Fibroblast of lung (primary cell): Measurements from ENCODE around the gene BORCS8. TPM values are rescaled to one million over a fixed set of nuclear protein-coding genes. Genes with fewer than 3 reads are reported as not detected.

Experiments
- DNase-seq, 2 donors: peaks; one replicate each; pipeline versions ENCODE4 v3.0.0 to v3.0.0-alpha.2; 2010; ENCODE audit warnings: low read depth in 2 of 2
- H2AFZ ChIP-seq: 2 replicates; pipeline ENCODE4 v1.5.1; 2012; ENCODE audit warnings: low read length, control low read depth, inconsistent platforms
- H3K27ac ChIP-seq: 2 replicates; pipeline ENCODE4 v1.5.1; 2011; ENCODE audit warnings: low read length, control low read depth; ENCODE audit not compliant: insufficient read depth
- H3K27me3 ChIP-seq: 2 replicates; pipeline ENCODE4 v1.5.1; 2011; ENCODE audit warnings: mild to moderate bottlenecking, low read length; ENCODE audit not compliant: control insufficient read depth, insufficient read depth
- H3K36me3 ChIP-seq: 2 replicates; pipeline ENCODE4 v1.5.1; 2011; ENCODE audit warnings: low read length; ENCODE audit not compliant: control insufficient read depth, insufficient read depth
- H3K4me1 ChIP-seq: 2 replicates; pipeline ENCODE4 v1.5.1; 2011; ENCODE audit warnings: low read length; ENCODE audit not compliant: control insufficient read depth, insufficient read depth; ENCODE audit errors: extremely low read depth
- H3K4me2 ChIP-seq: 2 replicates; pipeline ENCODE4 v1.5.1; 2011; ENCODE audit warnings: low read length, control low read depth; ENCODE audit not compliant: insufficient read depth; ENCODE audit errors: extremely low read depth
- H3K4me3 ChIP-seq, 4 experiments: fragments of 200-600 bp in 1 of 4; sonication (generic) in 1 of 4; replicated peaks in 1 of 4; 2 replicates each; pipeline ENCODE4 v1.5.1; 2011 to 2016; ENCODE audit warnings: low read length in 4 of 4, low read depth in 3 of 4, mild to moderate bottlenecking in 3 of 4, control low read depth in 2 of 4, inconsistent platforms in 1 of 4, mixed read lengths in 1 of 4; ENCODE audit not compliant: insufficient read depth in 1 of 4; ENCODE audit errors: control extremely low read depth in 1 of 4
- H3K79me2 ChIP-seq: 2 replicates; pipeline ENCODE4 v1.5.1; 2012; ENCODE audit warnings: mild to moderate bottlenecking, low read length, inconsistent platforms; ENCODE audit not compliant: control insufficient read depth, insufficient read depth
- H3K9ac ChIP-seq: 2 replicates; pipeline ENCODE4 v1.5.1; 2011; ENCODE audit warnings: mild to moderate bottlenecking, low read length, control low read depth; ENCODE audit not compliant: insufficient read depth
- H3K9me3 ChIP-seq: 2 replicates; pipeline ENCODE4 v1.5.1; 2012; ENCODE audit warnings: low read depth, low read length; ENCODE audit not compliant: control insufficient read depth, insufficient read depth
- H4K20me1 ChIP-seq: 2 replicates; pipeline ENCODE4 v1.5.1; 2011; ENCODE audit warnings: low read length; ENCODE audit not compliant: control insufficient read depth, insufficient read depth; ENCODE audit errors: extremely low read depth
- EZH2 ChIP-seq: IDR thresholded peaks from 2 replicates; pipeline ENCODE4 v1.5.1; 2012; ENCODE audit warnings: low read length, control low read depth, mild to moderate bottlenecking; ENCODE audit errors: missing control alignments
- polyA plus RNA-seq, 2 donors: library from polyadenylated mRNA; depleted of rRNA in 1 of 2; stranded (reverse) in 1 of 2; unstranded in 1 of 2; fragments of >200 nt; gene quantifications; 2 replicates each; pipeline ENCODE4 v1.2.1, GENCODE V29; 2011 to 2012; ENCODE audit warnings: missing spikeins in 1 of 2
- total RNA-seq: library from RNA; depleted of rRNA; stranded (reverse); fragments of >200 nt; gene quantifications from 2 replicates; pipeline ENCODE4 v1.2.1, GENCODE V29; 2014
- TF ChIP-seq, protein P1 (sequence below), 2 donors: IDR thresholded peaks in 1 of 2; conservative IDR thresholded peaks in 1 of 2; 1 replicate in 1 of 2; 2 replicates in 1 of 2; pipeline ENCODE4 v1.5.1; 2011 to 2012; ENCODE audit warnings: low read length in 2 of 2, control low read depth in 1 of 2, inconsistent platforms in 1 of 2, low read depth in 1 of 2, mild to moderate bottlenecking in 1 of 2

The BORCS8 gene
- total and polyA plus RNA-seq, 2 donors (not counting 1 experiment from before 2014, with no cell fraction given), result 10.7 to 13.9 TPM

DNA sequence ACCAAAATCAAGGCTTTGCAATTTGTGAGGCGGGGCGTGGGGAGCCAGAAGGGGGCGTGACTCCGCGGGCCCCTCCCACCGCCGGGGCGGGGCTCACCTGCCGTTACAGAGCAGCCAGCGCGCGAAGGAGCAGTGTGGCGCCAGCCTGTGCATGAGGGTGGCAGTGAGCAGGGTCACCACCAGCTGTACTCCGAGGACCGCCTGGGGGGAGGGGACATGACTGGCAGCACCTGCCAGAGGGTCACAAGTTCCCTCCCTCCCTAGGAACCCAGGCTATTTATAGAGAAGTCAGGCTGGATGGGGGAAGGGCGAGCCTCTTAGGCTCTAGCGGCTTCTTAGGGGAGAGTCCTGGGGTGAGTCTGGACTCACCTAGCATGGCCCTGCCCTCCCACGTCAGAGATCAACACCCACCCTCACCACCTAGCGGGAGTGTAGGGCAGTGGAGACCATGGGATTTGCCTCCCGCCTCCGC, 57.2 kb downstream of the BORCS8 start:
- no peak for DNase-seq

DNA sequence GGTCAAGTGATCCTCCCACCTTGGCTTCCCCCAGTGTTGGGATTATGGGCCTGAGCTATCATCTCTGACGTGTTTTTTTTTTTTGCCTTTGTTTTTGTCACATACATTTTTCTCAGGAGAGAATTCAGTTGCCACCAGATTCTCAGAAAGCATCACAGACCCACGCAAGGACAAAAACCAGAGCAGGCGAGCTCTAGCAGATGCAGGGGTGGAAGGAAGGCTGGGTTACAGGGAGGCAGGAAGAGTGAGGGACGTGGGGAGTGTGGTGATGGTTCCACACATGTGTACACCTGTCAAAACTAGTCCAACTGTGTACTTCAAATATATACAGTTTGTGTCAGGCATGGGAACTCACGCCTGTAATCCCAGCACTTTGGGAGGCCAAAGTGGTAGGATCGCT, 58.0 kb downstream of the BORCS8 start:
- Histone ChIP-seq H3K4me1 (peaks cover 2% of the 10 kb centered on the region), H3K36me3 (no peaks in the 10 kb centered on the region), H2AFZ (no peak overlapping the region), H3K4me2 (no peak overlapping the region), H3K27ac (no peak overlapping the region), H3K9ac (no peak overlapping the region), H4K20me1 (no peaks in the 10 kb centered on the region), H3K4me3 (no peak overlapping the region), H3K27me3 (no peaks in the 10 kb centered on the region), H3K79me2 (no peaks in the 10 kb centered on the region), H3K9me3 (no peaks in the 10 kb centered on the region)
- no peak for DNase-seq
- no peak for TF ChIP-seq EZH2

More for the DNA sequence above, 57.2 kb downstream of the BORCS8 start:
- Histone ChIP-seq H4K20me1 (no peaks in the 10 kb centered on the region), H3K4me1 (peaks cover 2% of the 10 kb centered on the region), H2AFZ (no peak overlapping the region), H3K4me3 (no peak overlapping the region), H3K36me3 (no peaks in the 10 kb centered on the region), H3K79me2 (no peaks in the 10 kb centered on the region), H3K9ac (no peak overlapping the region), H3K9me3 (no peaks in the 10 kb centered on the region), H3K27ac (no peak overlapping the region), H3K4me2 (no peak overlapping the region), H3K27me3 (no peaks in the 10 kb centered on the region)
- TF ChIP-seq, protein P1, sequence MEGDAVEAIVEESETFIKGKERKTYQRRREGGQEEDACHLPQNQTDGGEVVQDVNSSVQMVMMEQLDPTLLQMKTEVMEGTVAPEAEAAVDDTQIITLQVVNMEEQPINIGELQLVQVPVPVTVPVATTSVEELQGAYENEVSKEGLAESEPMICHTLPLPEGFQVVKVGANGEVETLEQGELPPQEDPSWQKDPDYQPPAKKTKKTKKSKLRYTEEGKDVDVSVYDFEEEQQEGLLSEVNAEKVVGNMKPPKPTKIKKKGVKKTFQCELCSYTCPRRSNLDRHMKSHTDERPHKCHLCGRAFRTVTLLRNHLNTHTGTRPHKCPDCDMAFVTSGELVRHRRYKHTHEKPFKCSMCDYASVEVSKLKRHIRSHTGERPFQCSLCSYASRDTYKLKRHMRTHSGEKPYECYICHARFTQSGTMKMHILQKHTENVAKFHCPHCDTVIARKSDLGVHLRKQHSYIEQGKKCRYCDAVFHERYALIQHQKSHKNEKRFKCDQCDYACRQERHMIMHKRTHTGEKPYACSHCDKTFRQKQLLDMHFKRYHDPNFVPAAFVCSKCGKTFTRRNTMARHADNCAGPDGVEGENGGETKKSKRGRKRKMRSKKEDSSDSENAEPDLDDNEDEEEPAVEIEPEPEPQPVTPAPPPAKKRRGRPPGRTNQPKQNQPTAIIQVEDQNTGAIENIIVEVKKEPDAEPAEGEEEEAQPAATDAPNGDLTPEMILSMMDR (conservative IDR thresholded peaks at IDR 0.05 in 1 of 2, IDR thresholded peaks at IDR 0.05 in 1 of 2; ENCODE audit: low read depth in 1 of 2, low read length in 2 of 2), result no peak
- no peak for TF ChIP-seq EZH2

DNA sequence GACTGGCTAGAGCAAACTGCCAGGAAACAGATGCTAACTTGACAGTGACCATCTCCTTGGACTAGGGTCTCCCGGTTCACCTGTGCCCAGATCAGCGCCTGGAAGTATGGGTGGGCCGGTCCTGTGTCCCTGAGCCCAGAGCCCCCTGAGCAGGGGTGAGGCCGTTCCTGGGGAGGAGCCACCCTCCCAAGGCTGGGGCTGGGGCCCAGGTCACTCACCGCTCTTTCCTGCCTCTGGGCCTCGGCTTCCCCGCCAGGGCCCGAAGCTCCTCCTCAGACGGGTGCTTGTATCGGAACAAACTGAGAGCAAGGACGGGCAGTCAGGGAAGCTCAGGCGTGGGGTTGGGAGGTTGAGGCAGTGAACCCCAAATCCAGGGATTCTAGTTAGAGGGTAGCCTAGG, 59.0 kb downstream of the BORCS8 start:
- Histone ChIP-seq H3K4me3 (no peak overlapping the region), H3K4me1 (peaks cover 2% of the 10 kb centered on the region), H4K20me1 (no peaks in the 10 kb centered on the region), H3K36me3 (no peaks in the 10 kb centered on the region), H3K27me3 (no peaks in the 10 kb centered on the region), H3K27ac (no peak overlapping the region), H3K4me2 (no peak overlapping the region), H3K9me3 (no peaks in the 10 kb centered on the region), H3K79me2 (no peaks in the 10 kb centered on the region), H3K9ac (no peak overlapping the region), H2AFZ (no peak overlapping the region)
- TF ChIP-seq EZH2, result no peak
- TF ChIP-seq, protein P1 (conservative IDR thresholded peaks at IDR 0.05 in 1 of 2, IDR thresholded peaks at IDR 0.05 in 1 of 2; ENCODE audit: low read depth in 1 of 2, low read length in 2 of 2), result no peak
- no peak for DNase-seq
